ENCODE results near the gene ARMC2.
A peak's percentile ranks its signal among the peaks of the same experiment; 100 is the strongest.
"Not testable (repeated sequence)": the region's sequence is repeated elsewhere in the genome, so short reads cannot be mapped to it uniquely, and the experiment has no call there.

Gene ARMC2

DNA sequence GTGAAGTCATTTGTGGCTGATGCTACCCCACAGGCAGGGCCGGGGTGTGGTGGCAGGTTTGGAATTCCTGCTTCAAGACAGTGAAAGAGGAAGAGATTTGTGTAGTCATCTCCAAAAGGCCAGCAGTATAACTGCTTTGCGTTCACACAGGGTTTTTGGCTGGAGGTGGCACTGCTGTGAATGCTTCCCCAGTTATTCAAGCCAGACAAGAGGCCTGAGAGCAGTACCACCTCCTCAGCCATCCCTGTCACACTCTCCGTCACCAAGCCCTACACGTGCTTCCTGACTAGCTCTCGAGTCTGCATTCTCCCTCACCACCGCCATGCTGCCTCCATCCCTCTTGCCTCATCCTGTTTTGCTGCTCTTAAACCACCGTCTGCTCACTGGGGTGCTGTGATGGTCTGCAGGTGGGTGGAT lies 23.9 kb downstream of the ARMC2 start:
- no peak for DNase-seq (ENCODE audit: low read depth)

DNA sequence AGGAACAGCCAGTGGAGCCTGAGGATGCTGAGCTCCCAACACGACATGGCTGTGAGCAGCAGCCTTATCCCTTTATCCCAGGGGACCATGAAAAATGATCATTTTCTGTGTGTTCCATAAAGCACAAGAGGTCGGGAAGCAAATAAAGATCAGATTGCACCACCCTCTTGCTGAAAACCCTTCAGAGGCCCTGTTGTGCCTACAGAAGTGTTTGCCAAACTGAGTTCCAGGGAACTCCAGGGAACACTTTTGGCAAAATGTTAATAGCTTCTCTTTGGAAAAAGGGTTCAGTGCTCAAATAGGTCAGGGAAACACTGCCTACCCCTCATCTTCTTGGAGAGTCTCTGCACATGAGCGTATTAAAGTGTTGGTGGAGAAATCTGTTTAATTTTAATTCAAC lies 24.4 kb downstream of the ARMC2 start:
- DNase-seq (ENCODE audit: low read depth), result no peak

DNA sequence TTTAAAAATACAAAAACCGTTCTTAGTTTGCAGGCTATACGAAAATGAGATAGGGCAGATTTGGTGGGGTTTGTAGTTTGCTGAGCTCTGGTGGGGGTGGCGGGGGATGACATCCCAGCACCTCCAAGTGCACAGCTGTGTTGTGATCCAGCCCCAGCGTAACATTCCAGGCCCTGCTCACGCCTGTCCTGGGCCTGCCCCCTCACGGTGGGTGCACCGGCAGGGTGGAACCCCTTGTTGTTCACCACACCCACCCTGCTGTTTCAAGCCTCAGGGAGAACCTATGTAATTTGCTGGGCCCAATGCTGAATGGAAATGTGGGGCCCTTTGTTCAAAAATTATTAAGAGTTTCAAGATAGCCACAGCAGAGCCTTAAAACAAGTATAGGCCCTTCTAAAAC lies 25.0 kb downstream of the ARMC2 start:
- DNase-seq (ENCODE audit: low read depth), result no peak

DNA sequence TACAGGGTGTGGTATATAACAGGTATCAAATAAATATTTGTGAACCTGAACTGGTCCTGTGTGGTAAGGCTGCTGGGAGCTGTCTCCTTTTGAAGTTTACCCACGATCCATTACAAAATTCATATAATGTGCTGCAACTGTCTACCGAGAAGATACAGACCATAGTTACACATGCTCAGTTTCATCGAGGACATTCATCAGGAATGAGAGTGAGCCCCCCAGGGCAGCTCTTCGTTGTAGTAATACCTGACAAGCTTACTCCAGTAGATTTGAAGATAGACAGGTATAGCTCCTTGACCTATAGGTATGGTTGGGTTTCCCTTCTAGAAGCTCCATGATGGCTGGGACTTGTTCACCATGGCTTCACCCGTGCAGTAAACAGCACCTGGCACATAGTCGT lies 25.7 kb downstream of the ARMC2 start:
- DNase-seq (ENCODE audit: low read depth), result no peak

DNA sequence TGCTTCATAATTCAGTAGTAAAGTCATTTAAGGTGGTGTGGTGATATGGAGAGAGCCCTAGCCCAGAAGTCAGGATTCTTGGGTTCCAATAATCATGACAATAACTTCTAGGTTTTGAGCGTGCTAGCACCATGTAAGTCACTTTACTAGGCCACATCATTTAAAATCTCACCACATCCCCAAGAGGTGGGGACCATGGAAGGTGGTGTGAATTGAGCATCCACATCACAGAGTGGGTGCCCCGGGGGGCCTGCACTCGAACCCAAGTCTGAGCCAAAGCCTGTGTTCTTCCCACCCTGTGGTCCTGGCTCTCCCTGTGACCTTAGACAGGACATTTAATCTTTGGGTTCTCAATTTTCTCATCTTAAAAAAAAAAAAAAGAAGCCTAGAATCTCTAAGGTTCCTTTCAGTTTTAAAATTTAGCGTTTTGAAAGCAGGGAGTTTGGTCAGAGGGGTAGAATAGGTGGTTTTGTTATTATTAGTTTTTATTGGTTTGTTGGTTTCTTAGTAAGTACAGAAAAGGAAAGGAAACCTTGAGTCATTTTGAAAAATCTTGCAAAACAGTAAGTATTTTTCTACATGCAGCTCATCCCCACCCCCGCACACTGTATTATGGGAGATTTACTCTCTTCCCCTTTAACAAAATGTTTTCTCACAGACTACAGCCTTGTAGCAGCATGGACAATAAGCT lies 26.4 kb downstream of the ARMC2 start:
- peak; percentile 19 for DNase-seq (ENCODE audit: low read depth)

DNA sequence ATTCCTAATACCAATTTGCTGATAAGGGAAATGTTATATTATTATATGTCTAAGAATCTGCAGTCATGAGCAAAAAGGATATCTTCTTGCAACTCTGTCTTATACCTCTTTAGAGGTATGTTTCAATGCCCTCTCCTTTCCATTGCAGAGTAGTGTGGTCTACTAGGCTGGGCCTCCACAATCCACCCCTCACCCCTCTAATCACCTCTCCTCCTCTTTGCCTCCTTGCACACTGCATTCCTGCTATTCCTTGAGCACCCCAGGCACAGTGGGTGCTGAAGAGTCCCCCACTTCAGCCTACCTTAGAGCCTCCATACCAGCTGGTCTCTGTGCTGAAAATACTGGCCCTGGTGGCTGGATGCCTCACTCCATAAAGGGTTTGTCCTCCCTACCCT lies 26.9 kb downstream of the ARMC2 start:
- DNase-seq (ENCODE audit: low read depth), result no peak

DNA sequence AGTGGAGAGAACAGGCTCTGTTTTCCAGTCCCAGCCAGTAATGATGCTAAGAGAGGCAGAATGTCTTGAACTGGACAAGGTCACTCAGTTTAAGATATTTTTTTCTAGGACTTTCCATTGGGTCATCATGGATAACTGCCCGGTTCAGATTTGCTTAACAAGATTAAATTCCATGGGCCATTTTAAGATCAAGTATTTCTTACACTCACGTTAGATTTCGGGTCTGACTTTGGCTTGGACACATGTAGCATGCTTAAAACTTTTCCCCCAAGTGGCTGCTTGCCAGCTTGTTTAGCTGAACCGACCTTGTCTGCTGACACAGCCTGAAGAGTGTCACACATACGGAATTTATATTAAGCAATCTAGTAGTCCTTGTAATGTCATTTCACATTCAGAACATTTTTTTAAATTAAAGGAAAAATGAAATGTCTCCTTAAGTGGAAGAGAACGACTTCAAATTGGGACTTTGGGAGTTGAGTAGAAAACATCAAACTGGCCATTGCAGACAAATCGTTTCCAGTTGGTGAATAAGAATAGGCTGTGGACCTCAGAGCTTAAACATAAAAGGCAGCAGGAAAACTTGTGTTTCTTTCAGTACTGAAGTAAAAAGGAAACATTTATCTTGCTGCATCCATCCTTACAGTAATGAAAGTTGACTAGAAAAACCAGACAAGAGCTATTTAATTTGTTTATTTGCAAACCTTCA lies 29.0 kb downstream of the ARMC2 start:
- no peak for DNase-seq (ENCODE audit: low read depth)

DNA sequence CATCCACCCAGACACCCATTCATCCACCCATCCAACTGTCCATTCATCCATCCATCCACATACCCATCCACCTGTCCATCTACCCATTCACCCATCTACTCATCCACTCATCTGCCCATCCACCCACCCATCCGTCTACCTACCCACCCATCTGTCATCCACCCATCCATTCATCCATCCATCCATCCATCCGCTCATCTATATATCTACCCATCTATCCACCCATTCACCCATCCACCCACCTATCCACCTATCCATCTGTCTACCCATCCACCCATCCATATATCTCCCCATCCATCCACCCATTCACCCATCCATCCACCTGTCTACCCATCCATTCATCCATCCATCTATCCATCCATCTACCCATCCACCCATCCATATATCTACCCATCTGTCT lies 30.7 kb downstream of the ARMC2 start:
- no peak for DNase-seq (ENCODE audit: low read depth)

DNA sequence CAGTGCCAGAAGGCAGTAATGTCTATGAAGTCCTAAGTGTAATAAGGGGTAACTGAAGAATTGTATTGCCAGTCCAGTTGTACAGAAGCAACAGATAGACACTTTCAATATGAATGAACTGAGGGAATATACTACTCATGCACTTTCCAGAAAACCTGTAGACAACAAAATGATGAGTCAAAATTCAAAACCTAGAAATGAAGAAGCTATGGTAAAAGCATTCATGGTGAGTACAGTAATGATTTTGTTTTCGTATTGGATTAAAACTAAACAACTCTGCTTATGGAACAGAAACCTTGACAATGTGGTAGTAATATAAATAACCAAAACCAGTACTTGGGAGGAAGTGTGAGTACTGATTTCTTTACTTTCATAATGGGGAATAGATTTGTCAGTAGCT lies 35.0 kb downstream of the ARMC2 start:
- no peak for DNase-seq (ENCODE audit: low read depth)

DNA sequence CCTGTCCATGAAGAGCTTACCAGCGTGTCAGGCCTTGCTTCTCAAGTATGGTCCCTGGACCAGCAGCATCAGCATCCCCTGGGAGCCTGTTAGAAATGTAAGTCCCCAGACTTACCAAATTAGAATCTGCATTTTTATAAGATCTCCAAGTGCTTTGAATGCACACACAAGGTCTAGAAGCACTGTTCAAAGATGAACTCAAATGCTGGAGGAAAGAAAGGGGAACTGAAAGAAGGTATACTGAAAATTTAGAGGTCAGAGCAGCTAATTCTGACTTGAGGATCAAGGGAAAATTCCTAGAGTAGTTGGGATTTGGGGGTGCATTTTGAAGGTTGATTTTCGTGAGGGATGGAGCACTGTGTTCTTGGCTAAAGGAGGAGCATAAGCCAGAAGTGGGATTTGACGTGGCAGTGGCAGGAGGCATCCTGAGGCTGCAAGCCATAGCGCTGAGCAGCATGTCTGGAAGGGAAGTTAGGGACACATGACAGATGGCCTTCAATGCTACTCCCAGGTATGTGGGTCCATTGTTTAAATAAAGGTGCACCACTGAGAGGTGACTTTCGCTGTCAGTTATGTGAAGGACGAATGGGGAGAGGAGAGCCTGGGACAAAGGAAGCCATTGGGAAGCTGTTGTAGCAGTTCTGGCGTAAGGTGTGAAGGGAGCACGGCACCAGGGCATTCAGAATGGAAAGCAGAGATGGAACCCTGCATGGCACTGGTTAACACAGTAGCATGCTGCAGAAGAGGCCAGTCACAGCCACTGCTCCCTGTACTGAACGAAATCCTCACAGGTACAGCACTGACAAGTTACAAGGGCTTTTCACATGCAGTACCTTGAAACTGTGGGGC lies 36.2 kb downstream of the ARMC2 start:
- no peak for DNase-seq (ENCODE audit: low read depth)

DNA sequence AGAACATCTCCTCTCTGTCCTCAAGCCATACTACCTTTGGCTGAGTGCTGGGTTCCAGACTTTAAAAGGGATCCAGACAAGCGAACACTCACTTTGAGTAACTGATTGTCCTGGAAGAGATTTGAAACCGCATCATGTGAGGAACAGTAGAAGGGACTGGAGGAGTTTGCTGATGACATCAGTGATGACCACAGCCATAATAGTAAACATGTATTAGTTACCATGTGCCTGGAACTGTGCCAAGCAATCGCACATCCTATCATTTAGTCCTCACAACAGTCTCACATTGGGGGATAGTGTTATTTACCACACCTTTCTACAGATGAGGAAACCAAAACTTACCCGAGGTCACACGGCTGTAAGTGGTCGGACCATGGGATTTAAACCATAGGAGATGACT lies 39.8 kb downstream of the ARMC2 start:
- DNase-seq (ENCODE audit: low read depth), result no peak

DNA sequence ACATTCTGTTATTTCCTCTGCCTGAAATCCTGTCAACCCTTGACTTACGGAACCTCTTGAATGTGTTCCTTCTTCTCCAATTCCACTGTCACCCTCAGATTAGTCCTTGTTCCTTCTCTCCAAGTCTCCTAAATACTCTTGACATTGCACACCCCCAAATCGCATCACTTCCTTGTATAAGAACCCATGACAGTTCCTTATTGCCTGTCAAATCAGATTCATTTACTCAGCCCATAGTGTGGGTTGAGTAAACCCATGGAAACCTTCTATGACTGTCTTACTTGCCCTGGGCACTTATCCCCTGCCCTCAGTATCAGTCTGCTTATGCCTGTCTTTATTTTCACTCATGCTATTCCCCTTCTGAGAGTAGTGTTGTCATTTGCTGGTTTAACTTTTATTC lies 40.5 kb downstream of the ARMC2 start:
- DNase-seq (ENCODE audit: low read depth), result no peak

DNA sequence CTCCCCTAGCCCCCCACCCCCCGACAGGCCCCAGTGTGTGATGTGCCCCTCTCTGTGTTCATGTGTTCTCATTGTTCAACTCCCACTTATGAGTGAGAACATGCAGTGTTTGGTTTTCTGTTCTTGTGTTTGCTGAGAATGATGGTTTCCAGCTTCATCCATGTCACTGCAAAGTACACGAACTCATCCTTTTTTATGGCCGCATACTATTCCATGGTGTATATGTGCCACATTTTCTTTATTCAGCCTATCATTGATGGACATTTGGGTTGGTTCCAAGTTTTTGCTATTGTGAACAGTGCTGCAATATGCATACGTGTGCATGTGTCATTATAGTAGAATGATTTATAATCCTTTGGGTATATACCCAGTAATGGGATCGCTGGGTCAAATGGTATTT lies 42.7 kb downstream of the ARMC2 start:
- DNase-seq (ENCODE audit: low read depth), result not testable (repeated sequence)

DNA sequence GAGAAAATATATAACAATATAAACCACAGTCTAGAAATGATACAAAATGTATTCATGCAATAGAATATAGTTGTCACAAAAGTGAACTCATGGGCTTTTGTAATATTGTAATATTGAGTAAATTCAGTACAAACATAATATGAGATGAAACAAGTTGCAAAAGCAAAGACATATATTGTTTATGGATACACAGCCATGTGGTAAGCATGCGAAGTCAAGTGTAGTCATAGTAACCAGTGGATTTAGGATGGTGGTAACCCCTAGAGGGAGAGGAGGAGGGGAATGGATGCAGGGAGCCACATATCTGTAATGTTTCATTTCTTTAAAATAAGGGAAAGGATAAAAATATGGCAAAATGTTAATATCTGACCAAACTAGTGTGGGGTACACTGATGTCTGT lies 47.3 kb downstream of the ARMC2 start:
- no peak for DNase-seq (ENCODE audit: low read depth)

DNA sequence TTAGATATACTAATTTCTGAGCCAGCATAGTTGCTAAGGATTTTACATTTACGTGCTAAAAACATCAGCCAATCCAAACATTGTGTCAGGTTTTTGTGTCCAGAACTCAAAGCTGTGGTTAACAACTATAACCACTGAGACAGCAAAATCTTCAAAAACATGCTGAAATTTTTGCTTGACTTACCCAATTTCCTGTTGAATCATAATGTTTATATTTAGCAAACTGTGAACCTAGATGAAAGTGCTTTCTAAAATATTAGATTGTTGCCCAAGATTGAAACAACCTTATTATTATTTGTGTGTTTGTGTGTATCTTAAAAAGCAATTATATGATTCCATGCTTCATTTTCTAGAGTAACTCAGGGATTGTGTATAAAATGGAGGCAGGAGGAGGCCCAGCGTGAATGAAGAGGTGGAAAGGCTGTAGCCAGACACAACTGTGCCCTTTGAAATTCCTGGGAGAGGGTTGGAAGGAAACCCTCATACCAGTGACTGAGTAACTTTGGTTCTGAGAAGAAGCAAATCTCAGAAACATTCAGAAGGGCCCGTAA lies 48.0 kb downstream of the ARMC2 start:
- no peak for DNase-seq (ENCODE audit: low read depth)

DNA sequence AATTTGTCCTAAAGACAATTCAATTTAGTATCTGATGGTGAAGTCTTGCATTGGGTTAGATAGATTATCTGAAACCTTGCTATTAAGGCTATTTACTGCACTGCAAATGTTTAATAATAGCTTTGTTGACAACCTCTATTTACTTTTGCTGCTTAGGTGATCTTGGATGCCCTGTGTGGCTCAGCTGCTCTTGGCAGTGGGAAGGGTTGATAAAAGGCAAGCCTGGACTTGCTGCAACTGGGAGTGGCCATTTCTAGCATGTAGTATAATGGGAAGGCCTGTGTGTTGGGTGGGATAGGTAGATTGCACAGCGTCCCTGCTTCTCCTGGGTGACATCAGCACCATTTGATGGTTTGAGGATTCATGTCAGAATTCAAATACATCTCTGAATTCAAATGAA lies 49.1 kb downstream of the ARMC2 start:
- DNase-seq (ENCODE audit: low read depth), result no peak

DNA sequence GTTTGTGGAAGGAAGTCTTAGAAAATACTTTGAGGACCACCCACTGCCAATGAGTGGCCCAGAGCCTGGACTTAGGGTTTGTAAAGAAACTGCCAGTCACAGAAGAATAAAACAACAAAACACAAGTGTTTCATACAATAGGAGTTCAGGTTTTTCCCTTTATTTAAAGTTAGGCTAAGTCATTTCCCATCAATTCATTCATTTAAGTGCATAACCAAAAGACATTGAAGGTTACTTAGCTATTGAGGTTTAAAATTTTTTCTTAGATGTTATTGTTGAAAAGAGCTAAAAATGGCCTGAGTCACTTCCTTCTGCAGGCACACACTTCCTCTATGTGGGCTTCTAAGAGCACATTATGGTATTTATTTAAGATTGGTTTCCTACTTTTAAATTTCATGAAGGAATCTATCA lies 54.2 kb downstream of the ARMC2 start:
- no peak for DNase-seq (ENCODE audit: low read depth)

DNA sequence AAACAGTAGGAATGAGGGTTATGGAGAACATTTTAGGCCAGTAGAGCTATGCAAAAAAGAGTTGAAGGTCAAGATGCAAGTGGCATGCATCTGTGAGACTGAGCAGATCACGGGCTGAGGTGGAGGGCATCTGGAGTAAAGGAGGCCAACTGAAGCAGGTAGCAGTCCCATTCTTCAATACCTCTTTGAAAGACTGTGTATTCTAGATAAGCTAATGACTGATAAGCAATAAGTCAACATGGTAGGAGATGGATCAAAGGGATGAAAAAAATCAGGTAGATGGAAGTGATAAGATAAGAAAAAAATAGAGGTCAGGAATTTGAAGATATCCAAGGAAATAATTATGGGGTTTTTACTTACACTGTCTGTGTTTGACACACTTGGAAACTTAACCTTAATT lies 55.6 kb downstream of the ARMC2 start:
- DNase-seq (ENCODE audit: low read depth), result no peak

DNA sequence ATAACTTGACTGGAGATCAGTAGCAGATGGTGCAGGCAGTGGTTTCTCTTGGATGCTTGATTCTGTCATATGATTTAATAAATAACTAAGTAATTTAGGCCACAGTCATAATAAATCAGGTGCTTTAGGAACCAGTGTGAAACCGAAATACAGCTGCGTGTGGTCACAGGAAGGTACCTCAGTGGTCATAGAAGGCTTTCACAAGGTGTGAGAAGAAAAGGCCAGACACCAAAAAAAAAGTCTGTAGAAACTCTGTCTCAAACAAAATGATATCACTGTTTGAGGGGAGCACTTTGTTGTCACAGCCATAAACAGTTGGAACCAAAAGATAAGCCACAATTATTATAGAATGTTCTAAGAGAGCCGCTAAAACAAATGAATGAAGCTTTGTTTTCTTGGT lies 56.5 kb downstream of the ARMC2 start:
- DNase-seq (ENCODE audit: low read depth), result no peak

DNA sequence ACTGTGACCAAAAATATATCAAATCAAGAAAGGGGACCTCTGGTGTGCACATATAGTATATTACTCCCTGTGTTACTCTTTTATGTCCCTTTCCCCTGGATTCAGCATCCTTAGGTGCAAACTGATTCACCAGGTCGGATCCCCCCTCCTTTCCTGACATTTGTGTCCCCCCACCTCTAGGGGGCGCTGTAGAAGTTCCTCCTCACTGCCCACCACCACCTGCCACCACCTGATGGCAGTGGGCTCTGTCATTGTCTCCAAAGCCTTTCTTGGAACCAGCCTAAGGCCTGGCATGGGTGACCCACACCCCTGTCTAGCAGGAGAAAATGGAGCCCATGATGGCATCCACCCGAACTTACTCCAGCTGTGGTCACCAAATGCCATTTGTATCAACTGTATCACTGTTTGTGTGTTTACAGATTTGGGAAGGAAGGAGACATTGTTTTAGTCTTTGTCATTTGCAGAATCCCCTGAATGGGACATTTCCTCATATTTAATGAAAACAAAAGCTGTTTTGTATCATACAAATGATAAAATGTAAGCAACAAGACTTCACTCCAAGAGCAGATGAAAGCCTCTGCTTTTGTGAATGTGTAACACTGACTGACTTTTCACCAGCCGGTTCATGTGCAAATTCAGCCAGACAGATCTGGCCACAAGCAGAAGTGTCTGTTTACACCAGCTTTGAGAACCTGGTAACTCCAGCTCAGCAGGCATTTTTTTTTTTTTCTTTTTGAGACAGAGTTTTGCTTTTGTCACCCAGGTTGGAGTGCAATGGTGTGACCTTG lies 66.2 kb downstream of the ARMC2 start:
- no peak for DNase-seq (ENCODE audit: low read depth)

DNA sequence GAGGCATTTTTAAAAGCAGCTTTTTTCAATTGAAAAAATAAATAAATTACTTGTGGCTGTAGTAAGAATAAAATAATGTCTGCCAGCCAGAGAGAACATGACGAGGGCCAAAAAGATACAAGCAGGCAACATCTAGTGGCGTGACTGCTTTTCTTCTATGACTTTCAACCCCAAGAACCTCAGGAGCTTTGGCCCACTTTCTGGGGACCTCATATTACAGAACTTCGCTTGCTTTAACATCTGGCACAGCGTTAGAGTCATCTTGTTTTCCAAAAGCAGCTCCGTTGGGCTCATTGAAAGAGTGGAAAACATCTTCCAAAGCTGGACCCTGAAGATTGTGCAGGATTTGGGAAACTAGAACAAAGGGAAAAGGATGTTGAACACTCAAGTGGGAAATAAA lies 67.0 kb downstream of the ARMC2 start:
- no peak for DNase-seq (ENCODE audit: low read depth)

Data from stimulated activated CD8-positive, alpha-beta memory T cell treated with anti-CD3 and anti-CD28 coated beads, Interleukin-7, amount 100 ng/mL, for 24 hours (primary cell).